Left ventricle myocardium inferior (tissue), 1 donor: ENCODE data around the gene PCDHGA1. TPM values are rescaled to one million over a fixed set of nuclear protein-coding genes. Genes with fewer than 3 reads are reported as not detected.

Source experiments
- DNase-seq: peaks from one replicate; pipeline ENCODE4 v3.0.0-alpha.2; 2020
- H3K27ac ChIP-seq: fragments of 200-600 bp; replicated peaks from 2 replicates; pipeline ENCODE4 v1.8.0; 2021
- H3K27me3 ChIP-seq: fragments of 200-600 bp; 2 replicates; pipeline ENCODE4 v1.8.0; 2021; ENCODE audit warnings: low read depth
- H3K36me3 ChIP-seq: fragments of 200-600 bp; 2 replicates; pipeline ENCODE4 v1.8.0; 2021
- H3K4me1 ChIP-seq: fragments of 200-600 bp; 2 replicates; pipeline ENCODE4 v1.8.0; 2021
- H3K4me3 ChIP-seq: fragments of 200-600 bp; 2 replicates; pipeline ENCODE4 v1.8.0; 2021; ENCODE audit warnings: mild to moderate bottlenecking, moderate library complexity
- H3K9me3 ChIP-seq: fragments of 200-600 bp; replicated peaks from 2 replicates; pipeline ENCODE4 v1.8.0; 2021
- intact Hi-C: fragments of 100-400 bp; cut with micrococcal nuclease; formaldehyde crosslinking; loops from one replicate; pipeline ENCODE4 v1.11.0; 2022
- total RNA-seq: library from RNA; stranded (reverse); fragmentation: NEBNext Ultra II Directional; extraction: Animal tissue kit (Norgen Biotek cat#: 25700); gene quantifications from one replicate; pipeline ENCODE4 v1.2.1, GENCODE V29; 2021
- TF ChIP-seq, protein P1 (sequence below): fragments of 200-600 bp; IDR thresholded peaks from 2 replicates; pipeline ENCODE4 v1.8.0; 2021; ENCODE audit warnings: antibody characterized with exemption, mild to moderate bottlenecking, borderline replicate concordance
- donor health status: DM: no; HTN: yes; CAD: no; lungs with severe emphysema.

PCDHGA1 gene
- total RNA-seq, 1 donor from 2014 or later, result 3.1 TPM

DNA sequence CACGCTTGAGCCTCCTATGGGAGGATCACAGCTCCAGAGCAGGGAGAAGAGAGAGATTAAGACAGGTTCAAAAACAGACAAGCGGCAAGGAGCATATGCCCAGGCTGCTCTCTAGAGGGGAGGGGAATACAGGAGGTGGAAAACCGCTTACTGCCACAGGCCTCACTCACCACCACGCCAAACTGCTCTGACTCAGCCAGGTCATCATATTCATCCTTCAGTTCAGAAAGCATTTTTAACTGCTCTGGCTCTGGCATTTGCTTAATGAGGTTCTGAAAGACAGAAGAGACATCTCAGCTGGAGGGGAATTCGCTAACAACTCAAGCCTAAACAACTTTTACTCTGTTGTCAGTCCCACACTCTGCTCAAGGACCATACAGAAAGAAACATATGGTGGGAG lies 198.7 kb downstream of the PCDHGA1 start:
- Histone ChIP-seq H3K9me3 (no peaks in the 10 kb centered on the region), H3K4me3 (no peak overlapping the region), H3K4me1 (peaks cover 54% of the 10 kb centered on the region), H3K36me3 (peaks cover 30% of the 10 kb centered on the region), H3K27ac (peak overlapping the region; percentile 87), H3K27me3 (no peaks in the 10 kb centered on the region)
- intact Hi-C loops, result loop anchor here (10.0 kb wide), 1 partner anchor 94 kb away; the partner anchor contains the start of gene PCDHGA12
- TF ChIP-seq, protein P1, sequence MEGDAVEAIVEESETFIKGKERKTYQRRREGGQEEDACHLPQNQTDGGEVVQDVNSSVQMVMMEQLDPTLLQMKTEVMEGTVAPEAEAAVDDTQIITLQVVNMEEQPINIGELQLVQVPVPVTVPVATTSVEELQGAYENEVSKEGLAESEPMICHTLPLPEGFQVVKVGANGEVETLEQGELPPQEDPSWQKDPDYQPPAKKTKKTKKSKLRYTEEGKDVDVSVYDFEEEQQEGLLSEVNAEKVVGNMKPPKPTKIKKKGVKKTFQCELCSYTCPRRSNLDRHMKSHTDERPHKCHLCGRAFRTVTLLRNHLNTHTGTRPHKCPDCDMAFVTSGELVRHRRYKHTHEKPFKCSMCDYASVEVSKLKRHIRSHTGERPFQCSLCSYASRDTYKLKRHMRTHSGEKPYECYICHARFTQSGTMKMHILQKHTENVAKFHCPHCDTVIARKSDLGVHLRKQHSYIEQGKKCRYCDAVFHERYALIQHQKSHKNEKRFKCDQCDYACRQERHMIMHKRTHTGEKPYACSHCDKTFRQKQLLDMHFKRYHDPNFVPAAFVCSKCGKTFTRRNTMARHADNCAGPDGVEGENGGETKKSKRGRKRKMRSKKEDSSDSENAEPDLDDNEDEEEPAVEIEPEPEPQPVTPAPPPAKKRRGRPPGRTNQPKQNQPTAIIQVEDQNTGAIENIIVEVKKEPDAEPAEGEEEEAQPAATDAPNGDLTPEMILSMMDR, result no peak
- peak; percentile 50 for DNase-seq

DNA sequence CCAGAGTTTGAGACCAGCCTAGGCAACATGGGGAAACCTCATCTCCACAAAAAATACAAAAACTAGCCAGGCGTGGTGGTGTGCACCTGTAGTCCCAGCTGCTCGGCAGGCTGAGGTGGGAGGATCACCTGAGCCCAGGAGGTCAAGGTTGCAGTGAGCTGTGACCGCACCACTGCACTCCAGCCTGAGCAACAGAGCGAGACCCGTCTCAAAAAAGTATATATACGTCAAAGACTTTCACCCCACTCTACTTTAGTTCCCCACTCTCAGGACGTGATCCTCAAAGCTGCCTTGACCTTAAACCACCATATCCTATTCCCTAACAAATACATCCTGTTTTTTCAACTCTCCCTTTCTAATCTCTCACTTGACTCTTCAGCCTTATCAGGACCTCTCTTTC lies 199.6 kb downstream of the PCDHGA1 start:
- Histone ChIP-seq H3K4me3 (no peak overlapping the region), H3K36me3 (peaks cover 30% of the 10 kb centered on the region), H3K4me1 (peaks cover 47% of the 10 kb centered on the region), H3K27me3 (no peaks in the 10 kb centered on the region), H3K9me3 (no peaks in the 10 kb centered on the region), H3K27ac (peak overlapping the region; percentile 87)
- DNase-seq, result no peak
- intact Hi-C loops, result loop anchor here (10.0 kb wide), 1 partner anchor 95 kb away; the partner anchor contains the start of gene PCDHGA12
- TF ChIP-seq, protein P1, result no peak

GRCh38 chr5:141532726-141533125 lies 202.4 kb downstream of the PCDHGA1 start:
- no peak for DNase-seq
- no peak overlapping the region for H3K4me3 ChIP-seq
- peaks cover 32% of the 10 kb centered on the region for H3K4me1 ChIP-seq
- TF ChIP-seq, protein P1, result no peak
- H3K36me3 ChIP-seq, result peaks cover 9% of the 10 kb centered on the region
- no peak overlapping the region for H3K27ac ChIP-seq
- no peaks in the 10 kb centered on the region for H3K27me3 ChIP-seq
- no peaks in the 10 kb centered on the region for H3K9me3 ChIP-seq
- intact Hi-C loops, result no loop called here

GRCh38 chr5:141533897-141534296 lies 203.6 kb downstream of the PCDHGA1 start:
- H3K4me1 ChIP-seq, result peaks cover 20% of the 10 kb centered on the region
- TF ChIP-seq, protein P1, result no peak
- intact Hi-C loops, result no loop called here
- no peak for DNase-seq
- no peaks in the 10 kb centered on the region for H3K27me3 ChIP-seq
- no peak overlapping the region for H3K4me3 ChIP-seq
- H3K9me3 ChIP-seq, result no peaks in the 10 kb centered on the region
- H3K27ac ChIP-seq, result no peak overlapping the region
- peaks cover 9% of the 10 kb centered on the region for H3K36me3 ChIP-seq

- Histone ChIP-seq H3K4me3 (no peak overlapping the region), H3K27ac (no peak overlapping the region), H3K27me3 (no peaks in the 10 kb centered on the region), H3K9me3 (no peaks in the 10 kb centered on the region), H3K36me3 (peaks cover 9% of the 10 kb centered on the region), H3K4me1 (peaks cover 12% of the 10 kb centered on the region)
- TF ChIP-seq, protein P1, result no peak
- intact Hi-C loops, result no loop called here
- no peak for DNase-seq
Measured at GRCh38 chr5:141534492-141535213, 204.3 kb downstream of the PCDHGA1 start.
